ENCODE measurements around the gene CDRT15. TPM values are rescaled to one million over a fixed set of nuclear protein-coding genes. Genes with fewer than 3 reads are reported as not detected.
"Not testable (repeated sequence)": the region's sequence is repeated elsewhere in the genome, so short reads cannot be mapped to it uniquely, and the experiment has no call there.

CDRT15 gene
- total and polyA plus RNA-seq, 5 experiments from 2014 or later = 0.62 TPM; not detected in 4

DNA sequence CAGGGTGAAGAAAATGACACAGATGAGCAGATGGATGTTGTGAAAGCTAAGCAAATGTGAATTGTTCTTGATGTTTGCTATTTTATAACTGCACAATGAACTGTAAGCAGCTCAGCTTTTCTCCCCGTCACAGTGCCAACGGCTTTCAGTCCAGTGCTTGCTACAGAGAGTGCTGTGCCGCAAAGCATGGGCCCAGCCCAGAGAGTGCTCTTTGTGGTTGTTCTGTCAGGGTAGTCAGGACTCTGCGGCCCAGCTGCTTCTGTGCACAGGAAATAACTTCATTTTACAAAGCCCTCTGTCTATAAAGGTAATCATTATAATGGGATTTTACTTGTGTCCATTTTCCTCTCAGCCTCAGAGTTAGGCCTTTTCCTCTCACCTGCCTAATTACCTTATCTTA lies 39.1 kb downstream of the CDRT15 start:
- peak in 7 of 10 donors; percentile 18 to 74 (median 36) for DNase-seq
- POLR2A ChIA-PET = interaction anchor here (0.5 to 7.0 kb wide), 4 partner anchors 101 to 200 kb away, joined by 3 to 91 read pairs (median 4); partner anchors contain the start of gene HS3ST3B1
- peak overlapping the region; percentile 50 to 90 (median 81) for H3K4me3 Mint-ChIP-seq

DNA sequence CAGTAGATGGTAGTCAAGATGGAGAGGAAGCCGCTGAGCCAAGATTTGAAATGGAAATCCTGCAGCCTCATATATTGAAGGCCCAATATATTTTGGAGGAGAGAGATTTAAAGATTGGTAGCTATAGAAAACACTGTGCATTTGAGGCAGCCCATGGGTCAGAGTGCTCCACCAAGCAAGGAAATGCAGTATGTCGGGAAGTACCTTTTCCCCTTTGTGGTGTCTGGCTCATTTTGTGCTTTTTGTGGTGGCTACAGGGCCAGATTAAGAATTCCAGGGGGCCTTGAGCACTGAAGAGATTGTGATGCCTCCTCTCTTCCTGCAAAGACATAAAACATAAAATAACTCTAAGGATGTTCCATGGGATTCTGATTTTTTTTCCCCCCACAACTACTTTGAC lies 39.6 kb downstream of the CDRT15 start:
- Mint-ChIP-seq H3K27me3 (no peaks in the 10 kb centered on the region), H3K36me3 (no peaks in the 10 kb centered on the region), H3K4me1 (peaks cover 55 to 92% (median 87%) of the 10 kb centered on the region in 4 donors), H3K4me3 (peak overlapping the region; percentile 50 to 90 (median 81)), H3K9me3 (no peaks in the 10 kb centered on the region), H3K27ac (peak overlapping the region; percentile 92 to 99 (median 96))
- DNase-seq (no peak), ATAC-seq (no peak)
- POLR2A ChIA-PET = interaction anchor here (0.6 to 7.0 kb wide), 2 partner anchors 105 to 136 kb away, joined by 5 to 91 read pairs; partner anchors contain the start of gene HS3ST3B1

More for the DNA sequence above, 39.1 kb downstream of the CDRT15 start:
- Mint-ChIP-seq H3K36me3 (no peaks in the 10 kb centered on the region), H3K27ac (peak overlapping the region; percentile 92 to 99 (median 96)), H3K4me1 (peaks cover 57 to 92% (median 88%) of the 10 kb centered on the region in 4 donors), H3K9me3 (no peaks in the 10 kb centered on the region), H3K27me3 (no peaks in the 10 kb centered on the region)
- ATAC-seq = peak; percentile 32 to 37

- no peaks in the 10 kb centered on the region for H3K36me3 Mint-ChIP-seq
- no peaks in the 10 kb centered on the region for H3K27me3 Mint-ChIP-seq
- peaks cover 52 to 91% (median 86%) of the 10 kb centered on the region in 4 donors for H3K4me1 Mint-ChIP-seq
- H3K4me3 Mint-ChIP-seq = peak overlapping the region; percentile 50 to 90 (median 81)
- peak in 1 of 10 donors; percentile 33 for DNase-seq
- H3K27ac Mint-ChIP-seq = peak overlapping the region; percentile 92 to 99 (median 96)
- POLR2A ChIA-PET = interaction anchor here (1.8 to 7.0 kb wide), 2 partner anchors 101 to 105 kb away, joined by 4 to 91 read pairs; partner anchors contain the start of gene HS3ST3B1
- H3K9me3 Mint-ChIP-seq = no peaks in the 10 kb centered on the region
- no peak for ATAC-seq
These were observed 40.2 kb downstream of the CDRT15 start for GRCh38 chr17:14196377-14196997.

GRCh38 chr17:14192636-14193344 lies 43.9 kb downstream of the CDRT15 start:
- H3K36me3 Mint-ChIP-seq, DNase-seq, H3K27me3 Mint-ChIP-seq, H3K9me3 Mint-ChIP-seq, POLR2A ChIA-PET: not testable (repeated sequence)
- ATAC-seq = peak; percentile 26
- Mint-ChIP-seq H3K4me3 (peak overlapping the region; percentile 25 to 75 (median 62)), H3K27ac (peak overlapping the region; percentile 84 to 93 (median 88)), H3K4me1 (peaks cover 37 to 82% (median 69%) of the 10 kb centered on the region in 4 donors)

GRCh38 chr17:14192039-14192438 lies 44.6 kb downstream of the CDRT15 start:
- not testable (repeated sequence) for H3K36me3 Mint-ChIP-seq, ATAC-seq, DNase-seq, H3K9me3 Mint-ChIP-seq, H3K27me3 Mint-ChIP-seq
- peak overlapping the region in 9 of 10 donors; percentile 62 to 88 (median 86) for H3K27ac Mint-ChIP-seq
- POLR2A ChIA-PET = interaction anchor here (1.2 kb wide), 1 partner anchor 9 kb away, joined by 3 read pairs; no protein-coding TSS in a partner anchor
- H3K4me1 Mint-ChIP-seq = peaks cover 29 to 74% (median 61%) of the 10 kb centered on the region in 4 donors
- H3K4me3 Mint-ChIP-seq = peak overlapping the region in 3 of 10 donors; percentile 33 to 75 (median 48)

GRCh38 chr17:14191469-14191868 lies 45.2 kb downstream of the CDRT15 start:
- H3K4me3 Mint-ChIP-seq = peak overlapping the region in 3 of 10 donors; percentile 7 to 48 (median 33)
- H3K36me3 Mint-ChIP-seq, H3K27me3 Mint-ChIP-seq, H3K9me3 Mint-ChIP-seq, ATAC-seq, DNase-seq: not testable (repeated sequence)
- H3K27ac Mint-ChIP-seq = peak overlapping the region in 8 of 10 donors; percentile 39 to 88 (median 84)
- peaks cover 25 to 71% (median 58%) of the 10 kb centered on the region in 4 donors for H3K4me1 Mint-ChIP-seq
- POLR2A ChIA-PET = interaction anchor here (1.2 kb wide), 1 partner anchor 10 kb away, joined by 3 read pairs; no protein-coding TSS in a partner anchor

DNA sequence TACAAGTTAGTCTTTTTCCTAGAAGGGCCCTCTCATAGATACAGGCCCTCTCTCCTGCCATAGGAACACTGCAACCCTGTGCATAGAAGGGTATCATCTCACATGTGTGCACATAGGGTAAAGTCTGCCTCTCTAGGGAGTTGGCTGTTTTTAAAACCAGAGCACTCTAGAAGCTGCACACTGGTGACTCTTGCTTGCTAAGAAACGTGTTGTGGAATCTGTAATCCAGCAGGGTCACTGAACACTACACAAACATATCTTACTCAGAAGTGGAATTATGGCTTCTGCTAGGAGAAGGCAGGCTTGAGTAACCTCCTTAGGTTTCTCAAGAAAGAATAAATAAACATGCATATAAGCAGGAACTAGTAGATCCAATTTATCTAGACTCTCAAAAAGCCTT lies 45.9 kb downstream of the CDRT15 start:
- Mint-ChIP-seq H3K4me1 (peaks cover 21 to 71% (median 56%) of the 10 kb centered on the region in 4 donors), H3K4me3 (peak overlapping the region in 2 of 10 donors; percentile 48 to 57), H3K27ac (peak overlapping the region in 5 of 10 donors; percentile 54 to 88 (median 70))
- H3K9me3 Mint-ChIP-seq, POLR2A ChIA-PET, H3K27me3 Mint-ChIP-seq, DNase-seq, ATAC-seq, H3K36me3 Mint-ChIP-seq: not testable (repeated sequence)

DNA sequence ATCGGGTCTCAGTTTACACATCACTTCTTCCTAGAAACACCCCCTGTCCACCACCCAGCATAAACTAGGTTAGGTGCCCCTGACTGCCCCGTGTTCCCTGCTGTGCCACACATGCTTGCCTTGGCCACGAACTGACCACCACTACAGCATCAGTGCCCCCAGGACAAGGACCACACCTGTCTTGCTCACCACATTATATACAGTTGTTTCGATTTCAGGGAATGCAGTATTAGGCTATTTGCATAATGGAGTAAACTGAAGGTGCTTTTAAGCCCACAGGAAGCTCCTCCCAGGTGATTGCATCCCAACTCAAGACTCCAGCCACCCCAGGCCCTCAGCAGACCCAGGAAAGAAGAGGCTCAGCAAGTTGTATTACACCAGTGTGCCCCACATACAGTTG lies 50.2 kb downstream of the CDRT15 start:
- DNase-seq, H3K27me3 Mint-ChIP-seq, H3K36me3 Mint-ChIP-seq, POLR2A ChIA-PET, ATAC-seq, H3K9me3 Mint-ChIP-seq: not testable (repeated sequence)
- H3K27ac Mint-ChIP-seq = peak overlapping the region in 3 of 10 donors; percentile 20 to 65 (median 43)
- H3K4me1 Mint-ChIP-seq = peaks cover 15 to 37% (median 26%) of the 10 kb centered on the region in 4 donors
- H3K4me3 Mint-ChIP-seq = peak overlapping the region in 1 of 10 donors; percentile 36

Other genes starting within 250 kb of the CDRT15 start
- gene COX10, start 167.4 kb downstream of the CDRT15 start, total RNA-seq = 10 to 100 TPM; 21.2 to 23.5 TPM
- gene COX10, start 167.4 kb downstream of the CDRT15 start, polyA plus RNA-seq = 10 to 100 TPM; 18.5 to 24.5 (median 23.3) TPM
- 10 to 100 TPM; 37.5 to 37.6 TPM for gene HS3ST3B1, start 64.2 kb upstream of the CDRT15 start, total RNA-seq
- 10 to 100 TPM in 2 of 3 donors, 1 to 10 TPM in 1; 9.2 to 12.7 (median 11.8) TPM for gene HS3ST3B1, start 64.2 kb upstream of the CDRT15 start, polyA plus RNA-seq